Diencephalon (tissue), 1 donor: ENCODE results near the gene UBE2J2. TPM values are rescaled to one million over a fixed set of nuclear protein-coding genes. Genes with fewer than 3 reads are reported as not detected.

Source experiments
- small RNA-seq: library from RNA; depleted of rRNA; stranded (forward); fragments of <200 nt; gene quantifications from one replicate; pipeline ENCODE3, GENCODE V24; 2014
- total RNA-seq: library from RNA; depleted of rRNA; stranded (reverse); fragments of >200 nt; gene quantifications from one replicate; pipeline ENCODE4 v1.2.3, GENCODE V29; 2014

UBE2J2 gene
- 42.2 TPM for total RNA-seq

GRCh38 chr1:1273512-1274298, at the start of gene UBE2J2:
Gene UBE2J2 (minus strand): TSS chr1:1273854. CDS start chr1:1267992, 5,862 bp downstream.

GRCh38 chr1:1307923-1308755, 34.5 kb upstream of the UBE2J2 start, which contains the start of the genes ACAP3 and PUSL1:
Gene ACAP3 (minus strand): TSS chr1:1307930. CDS start chr1:1307815, 115 bp downstream.
Gene PUSL1 (plus strand): TSS chr1:1308597. CDS start chr1:1308644, 47 bp downstream.

GRCh38 chr1:1246577-1247340, 26.9 kb downstream of the UBE2J2 start, which contains the start of gene C1QTNF12:
Gene C1QTNF12 (minus strand): TSS chr1:1246722. CDS start chr1:1246690, 32 bp downstream.

GRCh38 chr1:1232208-1232795, 41.4 kb downstream of the UBE2J2 start, which contains the start of gene B3GALT6:
Gene B3GALT6 (plus strand): TSS chr1:1232237. CDS start chr1:1232279, 42 bp downstream.

GRCh38 chr1:1231400-1232207, 42.0 kb downstream of the UBE2J2 start, which contains the start of gene SDF4:
Gene SDF4 (minus strand): TSS chr1:1232001. CDS start chr1:1228772, 3,229 bp downstream.

GRCh38 chr1:1213345-1214265, 60.0 kb downstream of the UBE2J2 start, which contains the start of gene TNFRSF4:
Gene TNFRSF4 (minus strand): TSS chr1:1214153. CDS start chr1:1214127, 26 bp downstream.

GRCh38 chr1:1206376-1206965, 67.2 kb downstream of the UBE2J2 start, which contains the start of gene TNFRSF18:
Gene TNFRSF18 (minus strand): TSS chr1:1206592. CDS start chr1:1206571, 21 bp downstream.

Small RNAs within 50 kb of the gene (small RNA-seq; reads per million reads assigned to genes)
- gene MIR6726, result 0.08 reads per million

Other genes starting within 250 kb of the UBE2J2 start
- not detected for gene RNF223, start 199.5 kb downstream of the UBE2J2 start, total RNA-seq
- 6.2 TPM for gene C1orf159, start 157.8 kb downstream of the UBE2J2 start, total RNA-seq
- 0.69 TPM for gene TTLL10, start 100.0 kb downstream of the UBE2J2 start, total RNA-seq
- not detected for gene TNFRSF18, start 67.3 kb downstream of the UBE2J2 start, total RNA-seq
- gene TNFRSF4, start 59.7 kb downstream of the UBE2J2 start, total RNA-seq, result not detected
- 30.4 TPM for gene SDF4, start 41.9 kb downstream of the UBE2J2 start, total RNA-seq
- 22.1 TPM for gene B3GALT6, start 41.6 kb downstream of the UBE2J2 start, total RNA-seq
- gene C1QTNF12, start 27.1 kb downstream of the UBE2J2 start, total RNA-seq, result not detected
- gene SCNN1D, start 6.6 kb upstream of the UBE2J2 start, total RNA-seq, result 2.5 TPM
- 61.6 TPM for gene ACAP3, start 34.1 kb upstream of the UBE2J2 start, total RNA-seq
- gene PUSL1, start 34.7 kb upstream of the UBE2J2 start, total RNA-seq, result 15.2 TPM
- 37.8 TPM for gene INTS11, start 50.8 kb upstream of the UBE2J2 start, total RNA-seq
- gene CPTP, start 50.9 kb upstream of the UBE2J2 start, total RNA-seq, result 13.8 TPM
- 0.23 TPM for gene TAS1R3, start 57.4 kb upstream of the UBE2J2 start, total RNA-seq
- gene DVL1, start 75.6 kb upstream of the UBE2J2 start, total RNA-seq, result 58.6 TPM
- gene MXRA8, start 84.7 kb upstream of the UBE2J2 start, total RNA-seq, result 11.5 TPM
- 39.2 TPM for gene AURKAIP1, start 101.4 kb upstream of the UBE2J2 start, total RNA-seq
- 107 TPM for gene CCNL2, start 125.5 kb upstream of the UBE2J2 start, total RNA-seq
- 65.0 TPM for gene MRPL20, start 133.4 kb upstream of the UBE2J2 start, total RNA-seq
- 1.6 TPM for gene ANKRD65, start 147.4 kb upstream of the UBE2J2 start, total RNA-seq
- gene VWA1, start 161.8 kb upstream of the UBE2J2 start, total RNA-seq, result 5.3 TPM
- gene ATAD3C, start 175.8 kb upstream of the UBE2J2 start, total RNA-seq, result not detected
- gene ATAD3B, start 197.9 kb upstream of the UBE2J2 start, total RNA-seq, result 9.9 TPM
- gene ATAD3A, start 238.3 kb upstream of the UBE2J2 start, total RNA-seq, result 12.9 TPM